Ramos (cell line): ENCODE measurements around the gene ZNF562.

Experiments used
- in situ Hi-C: fragments of 300-500 bp; cut with MboI; formaldehyde crosslinking; loops from one replicate; pipeline ENCODE4 v1.14.3; 2022; ENCODE audit warnings: low sequenced_read_pairs; ENCODE audit not compliant: unreplicated experiment

The ZNF562 gene

DNA sequence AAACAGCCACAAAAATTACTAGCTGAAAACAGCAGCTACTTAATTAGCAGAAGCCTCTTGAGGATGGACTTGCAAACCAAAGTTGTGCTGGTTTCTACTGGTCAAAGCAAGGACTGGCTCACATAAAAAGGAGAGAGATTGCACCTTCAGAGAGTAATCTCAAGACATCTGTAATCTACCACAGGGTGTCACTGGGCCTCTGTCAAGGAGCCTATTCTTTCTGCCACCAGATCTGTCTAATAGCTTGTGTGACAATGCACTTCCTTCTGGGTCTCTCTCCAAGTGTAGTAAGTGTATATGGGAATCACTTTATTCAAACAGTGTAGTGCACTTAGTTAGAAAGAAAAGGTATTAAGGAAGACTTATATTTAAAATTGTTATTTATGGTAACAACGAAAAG lies 29.4 kb downstream of the ZNF562 start:
- in situ Hi-C loops = no loop called here

GRCh38 chr19:9644472-9644871 lies 30.4 kb downstream of the ZNF562 start:
- in situ Hi-C loops = no loop called here

GRCh38 chr19:9641810-9642209 lies 33.1 kb downstream of the ZNF562 start:
- in situ Hi-C loops = no loop called here

DNA sequence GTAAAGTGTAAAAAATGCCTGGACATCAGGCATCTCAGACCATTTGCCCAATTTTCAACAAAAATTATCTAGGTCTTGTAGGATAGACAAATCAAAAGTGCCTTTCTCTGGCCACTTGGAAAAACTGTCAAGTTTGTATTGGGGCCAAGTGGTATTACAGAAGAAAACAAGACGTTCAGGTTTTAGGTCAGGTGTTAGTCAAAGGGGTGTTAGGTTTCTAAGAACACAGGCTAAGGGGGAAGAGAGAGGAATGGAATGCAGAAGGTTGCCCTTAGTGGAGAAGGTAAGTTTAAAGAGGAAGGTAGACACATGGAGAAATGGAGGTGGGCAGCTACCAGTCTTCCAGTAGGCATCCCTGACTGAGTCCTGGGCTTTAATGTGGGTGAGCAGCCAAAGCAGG lies 33.9 kb downstream of the ZNF562 start:
- in situ Hi-C loops = no loop called here

DNA sequence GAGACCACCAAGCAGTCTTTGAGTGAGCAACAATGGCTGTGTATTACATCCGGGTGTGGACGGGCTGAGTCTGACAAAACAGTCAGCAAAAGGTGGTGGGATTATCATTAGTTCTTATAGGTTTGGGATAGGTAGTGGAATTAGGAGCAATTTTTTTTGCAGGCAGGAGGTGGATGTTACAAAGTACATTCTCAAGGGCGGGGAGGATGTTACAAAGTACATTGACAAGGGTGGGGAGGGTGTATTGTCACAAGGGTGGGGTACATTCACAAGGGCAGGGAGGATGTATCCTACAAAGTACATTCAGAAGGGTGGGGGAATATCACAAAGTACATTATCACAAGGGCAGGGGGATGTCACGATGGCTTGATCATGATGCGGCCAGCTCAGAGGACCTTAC lies 38.9 kb downstream of the ZNF562 start:
- in situ Hi-C loops = no loop called here

- in situ Hi-C loops = loop anchor here (5.0 kb wide), 1 partner anchor 169 kb away; no protein-coding TSS in a partner anchor
These were observed 47.0 kb downstream of the ZNF562 start for GRCh38 chr19:9627856-9628255.

DNA sequence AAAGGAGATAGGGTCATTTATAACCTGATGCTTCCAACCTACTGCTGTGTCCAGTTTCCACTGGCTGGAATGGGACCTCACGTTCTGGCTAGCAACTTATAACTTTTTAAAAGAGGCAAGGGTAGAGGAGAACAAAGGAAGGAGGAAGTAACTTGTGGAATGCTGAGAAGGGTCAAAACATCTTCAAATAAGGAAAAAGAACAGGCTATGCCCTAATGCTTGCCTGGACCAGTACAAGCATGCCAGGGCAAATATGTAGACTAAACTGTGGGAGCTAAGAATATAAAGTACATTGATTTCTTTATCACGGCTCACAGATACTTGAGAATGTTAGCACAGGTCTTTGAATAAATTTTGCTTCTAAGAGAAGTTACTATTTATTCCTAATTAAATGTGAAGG lies 52.4 kb downstream of the ZNF562 start:
- in situ Hi-C loops = no loop called here

DNA sequence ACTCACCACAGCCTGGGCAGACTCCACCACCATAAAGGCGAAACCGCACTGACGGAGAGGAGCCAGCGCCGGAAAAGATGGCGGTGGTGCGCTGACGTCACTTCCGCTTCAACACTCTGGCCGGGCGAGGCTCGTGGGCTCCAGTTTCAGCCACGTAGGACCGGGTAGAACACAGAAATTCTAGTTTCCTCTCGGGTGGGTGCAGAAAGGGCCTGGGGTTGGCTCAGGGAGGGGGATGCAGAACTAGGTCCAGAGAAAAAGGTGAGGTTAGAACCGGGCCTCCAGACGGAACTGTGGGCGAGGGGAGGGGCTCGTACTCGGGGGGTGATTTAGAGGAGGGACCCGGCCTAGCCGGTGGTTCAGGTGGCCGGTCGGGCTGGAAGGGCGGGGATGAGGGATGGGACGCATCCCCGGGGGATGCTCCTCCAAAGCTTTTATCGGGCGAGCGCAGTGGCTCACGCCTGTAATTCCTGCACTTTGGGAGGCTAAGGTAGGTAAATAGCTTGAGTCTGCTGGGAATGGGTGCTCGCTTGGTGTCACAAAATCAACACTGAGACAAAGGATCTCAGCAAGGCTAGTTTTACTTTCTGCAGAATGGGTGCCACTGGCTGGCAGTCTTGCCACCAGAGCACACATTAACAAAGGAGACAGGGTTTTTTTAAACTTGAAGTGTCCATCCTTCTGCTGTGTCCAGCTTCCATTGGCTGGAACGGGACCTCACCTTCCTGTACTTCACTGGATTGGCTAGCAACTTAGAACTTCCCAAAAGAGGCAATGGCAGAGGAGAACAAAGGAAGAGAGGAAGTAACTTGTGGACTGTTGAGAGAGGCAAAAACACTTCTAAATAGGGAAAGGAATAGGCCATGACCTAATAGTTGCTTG lies 53.5 kb downstream of the ZNF562 start, which contains the start of gene ZNF561:
TSS of gene ZNF561 (minus strand) at position 77 of the 882 bp plus-strand sequence. CDS start 1,776 bp downstream, outside the sequence.
- in situ Hi-C loops = no loop called here

DNA sequence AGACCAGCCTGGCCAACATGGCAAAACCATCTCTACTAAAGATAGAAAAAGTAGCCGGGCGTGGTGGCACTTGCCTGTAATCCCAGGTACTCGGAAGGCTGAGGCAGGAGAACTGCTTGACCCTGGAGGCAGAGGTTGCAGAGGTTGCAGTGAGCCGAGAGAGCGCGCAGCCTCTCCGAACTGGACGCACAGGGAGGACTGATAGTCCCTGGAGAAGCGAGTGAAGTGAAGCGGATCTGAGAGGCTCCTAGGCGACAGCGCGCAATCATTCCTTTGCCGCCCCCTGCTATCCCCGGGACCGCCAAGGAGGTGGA lies 54.1 kb downstream of the ZNF562 start:
- in situ Hi-C loops = no loop called here

DNA sequence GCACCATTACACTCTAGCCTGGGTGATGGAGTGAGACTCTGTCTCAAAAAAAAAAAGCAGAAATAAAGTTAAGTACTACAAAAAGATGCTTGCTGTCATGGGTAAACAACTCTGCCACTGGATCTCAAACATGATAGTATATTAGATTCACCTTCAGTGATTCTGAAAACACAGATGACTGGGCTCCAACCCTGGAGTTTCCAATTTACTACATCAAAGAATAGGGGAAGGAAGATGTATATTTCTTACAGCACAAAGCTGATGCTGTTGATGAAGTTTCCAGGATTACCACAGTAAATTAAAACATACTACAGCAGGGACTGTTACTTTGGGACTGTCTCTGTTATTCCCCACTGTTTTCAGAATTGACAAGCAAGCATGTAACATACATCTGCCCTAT lies 59.1 kb downstream of the ZNF562 start:
- in situ Hi-C loops = no loop called here

DNA sequence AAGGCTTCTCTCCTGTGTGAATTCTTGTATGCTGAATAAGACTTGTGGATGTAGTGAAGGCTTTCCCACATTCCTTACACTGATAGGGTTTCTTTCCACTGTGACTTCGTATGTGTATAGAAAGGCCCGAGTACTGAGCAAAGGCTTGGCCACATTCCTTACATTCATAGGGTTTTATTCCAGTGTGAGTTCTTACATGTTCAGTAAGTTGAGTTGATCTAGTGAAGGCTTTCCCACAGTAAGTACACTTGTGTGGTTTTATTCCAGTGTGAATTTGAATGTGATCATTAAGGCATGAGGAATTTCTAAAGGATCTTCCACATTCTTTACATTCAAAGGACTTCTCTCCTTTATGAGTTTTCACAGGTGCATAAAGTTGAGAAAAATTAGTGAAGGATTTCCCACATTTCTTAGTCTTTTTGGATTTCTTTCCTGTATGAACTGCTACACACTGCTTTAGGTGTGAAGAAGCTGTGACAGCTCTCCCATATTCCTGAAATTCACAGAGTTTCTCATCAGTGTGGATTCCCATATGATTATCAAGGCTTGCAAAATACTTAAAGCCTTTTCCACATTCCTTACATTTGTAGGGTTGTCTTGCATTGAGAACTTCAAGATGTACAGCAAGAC lies 64.3 kb downstream of the ZNF562 start:
- in situ Hi-C loops = no loop called here

GRCh38 chr19:9608912-9609311 lies 66.0 kb downstream of the ZNF562 start:
- in situ Hi-C loops = no loop called here

GRCh38 chr19:9597027-9597426 lies 77.9 kb downstream of the ZNF562 start:
- in situ Hi-C loops = no loop called here
